CD4-positive, alpha-beta T cell treated with Interleukin-4 for 4 hours (primary cell): ENCODE measurements around the gene NEK4.
"Not testable (repeated sequence)": the region's sequence is repeated elsewhere in the genome, so short reads cannot be mapped to it uniquely, and the experiment has no call there.

ENCODE experiments used
- DNase-seq: peaks from one replicate; pipeline ENCODE4 v3.0.0-alpha.2; 2020

NEK4 gene

DNA sequence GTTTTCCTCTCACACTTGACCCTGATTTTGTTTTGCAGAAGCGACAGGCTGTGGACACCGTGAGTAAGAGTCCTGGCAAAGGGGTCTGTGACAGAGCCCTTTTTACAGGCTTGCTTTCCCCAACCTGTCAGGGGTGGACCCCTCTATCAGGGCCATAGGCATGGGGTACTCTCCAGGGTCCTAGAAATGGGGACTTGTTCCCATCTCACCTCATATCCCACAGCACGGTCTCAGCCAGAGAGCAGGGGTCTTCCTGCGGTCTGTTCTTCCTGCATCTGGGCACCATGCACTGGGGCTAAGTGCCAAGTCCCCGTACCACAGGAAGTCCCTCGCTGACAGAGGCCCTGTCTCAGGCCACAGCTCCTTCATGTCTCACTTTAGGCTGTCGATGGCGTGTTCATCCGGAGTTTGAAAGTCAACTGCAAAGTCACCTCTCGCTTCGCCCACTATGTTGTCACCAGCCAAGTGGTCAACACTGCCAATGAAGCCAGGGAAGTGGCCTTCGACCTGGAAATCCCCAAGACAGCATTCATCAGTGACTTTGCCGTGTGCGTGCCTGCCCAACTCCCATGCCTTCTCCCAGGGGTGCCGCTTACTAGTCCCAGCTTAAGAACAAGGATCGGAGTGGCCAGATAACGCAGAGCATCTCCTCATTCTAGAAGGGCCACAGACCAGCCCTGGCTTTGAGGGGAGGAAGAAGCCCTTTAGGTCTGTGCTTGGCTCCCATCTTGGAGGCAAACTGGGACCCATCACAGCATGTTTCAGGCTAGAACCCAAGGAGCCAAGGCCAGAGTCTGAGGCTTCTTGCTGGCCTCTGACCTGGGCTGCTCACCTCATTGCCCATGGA, 7.4 kb upstream of the NEK4 start:
- DNase-seq = no peak

DNA sequence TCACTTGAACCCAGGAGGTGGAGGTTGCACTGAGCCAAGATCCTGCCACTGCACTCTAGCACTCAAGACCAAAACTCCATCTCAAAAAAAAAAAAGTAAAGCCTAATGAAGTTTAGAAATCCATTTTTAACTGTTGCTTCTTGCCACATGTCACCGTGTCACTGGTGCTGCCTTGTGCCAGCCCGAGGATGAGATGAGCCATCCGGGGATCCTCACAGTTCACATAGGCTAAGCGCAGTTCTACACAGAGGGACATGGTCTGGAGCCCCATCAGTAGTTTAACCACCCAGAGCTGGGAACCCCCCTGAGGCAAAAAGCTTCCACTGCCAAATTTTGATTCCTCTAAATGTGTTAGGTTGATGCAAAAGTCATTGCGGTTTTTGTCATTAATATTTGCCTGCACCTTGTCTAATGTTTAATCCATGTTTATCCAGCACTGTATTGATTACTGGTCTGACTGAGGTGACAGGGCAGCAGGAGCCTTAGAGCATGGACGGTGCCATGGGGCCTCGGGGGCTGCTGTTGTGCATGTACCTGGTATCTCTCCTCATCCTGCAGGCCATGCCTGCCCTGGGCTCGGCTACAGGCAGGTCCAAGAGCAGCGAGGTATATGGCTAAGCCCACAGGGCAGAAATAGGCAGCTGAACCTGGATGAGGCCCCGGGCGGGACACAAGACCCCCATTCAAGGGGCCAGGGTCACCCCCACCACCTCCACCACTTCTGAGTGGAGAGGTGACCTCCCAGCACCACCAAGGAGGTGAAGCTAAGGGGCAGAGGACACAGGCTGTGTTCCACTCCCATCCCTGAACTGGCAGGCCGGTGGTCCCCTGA, 6.6 kb upstream of the NEK4 start, which contains the start of gene ITIH1:
Gene ITIH1, plus strand, starts transcription at position 473 of the 832 bp plus-strand sequence. Its CDS starts 17 bp downstream, at position 490.
- no peak for DNase-seq

DNA sequence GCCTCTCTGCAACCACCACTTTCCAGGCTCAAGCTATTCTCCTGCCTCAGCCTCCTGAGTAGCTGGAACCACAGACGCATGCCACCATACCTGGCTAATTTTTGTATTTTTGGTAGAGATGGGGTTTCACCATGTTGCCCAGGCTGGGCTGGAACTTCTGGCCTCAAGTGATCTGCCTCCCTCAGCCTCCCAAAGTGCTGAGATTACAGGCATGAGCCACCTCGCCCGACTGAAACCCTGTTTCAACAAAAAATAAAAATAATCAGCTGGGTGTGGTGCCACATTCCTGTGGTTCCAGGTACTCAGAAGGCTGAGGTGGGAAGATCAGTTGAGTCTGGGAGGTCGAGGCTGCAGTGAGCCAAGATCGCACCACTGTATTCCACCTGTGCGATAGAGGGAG, 5.7 kb upstream of the NEK4 start:
- DNase-seq = not testable (repeated sequence)

DNA sequence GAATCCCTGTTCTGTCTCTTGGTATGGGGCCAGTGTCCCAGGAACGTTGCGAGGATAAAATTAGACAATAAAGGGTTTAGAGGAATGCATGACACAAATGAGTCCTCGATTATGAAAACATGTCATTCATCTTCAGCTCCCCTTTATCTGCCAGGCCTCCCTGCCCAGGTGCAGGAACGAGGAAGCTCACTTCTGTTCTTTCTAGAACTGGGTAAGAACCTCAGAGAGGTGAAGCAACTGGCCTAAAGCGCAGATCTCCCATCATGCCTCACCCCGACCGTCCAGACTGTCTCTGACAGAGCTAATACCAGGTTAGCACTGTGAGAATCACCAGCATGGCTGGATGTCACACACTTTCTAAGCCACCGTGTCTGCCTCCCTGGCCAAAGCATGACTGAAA, 5.1 kb upstream of the NEK4 start:
- no peak for DNase-seq

DNA sequence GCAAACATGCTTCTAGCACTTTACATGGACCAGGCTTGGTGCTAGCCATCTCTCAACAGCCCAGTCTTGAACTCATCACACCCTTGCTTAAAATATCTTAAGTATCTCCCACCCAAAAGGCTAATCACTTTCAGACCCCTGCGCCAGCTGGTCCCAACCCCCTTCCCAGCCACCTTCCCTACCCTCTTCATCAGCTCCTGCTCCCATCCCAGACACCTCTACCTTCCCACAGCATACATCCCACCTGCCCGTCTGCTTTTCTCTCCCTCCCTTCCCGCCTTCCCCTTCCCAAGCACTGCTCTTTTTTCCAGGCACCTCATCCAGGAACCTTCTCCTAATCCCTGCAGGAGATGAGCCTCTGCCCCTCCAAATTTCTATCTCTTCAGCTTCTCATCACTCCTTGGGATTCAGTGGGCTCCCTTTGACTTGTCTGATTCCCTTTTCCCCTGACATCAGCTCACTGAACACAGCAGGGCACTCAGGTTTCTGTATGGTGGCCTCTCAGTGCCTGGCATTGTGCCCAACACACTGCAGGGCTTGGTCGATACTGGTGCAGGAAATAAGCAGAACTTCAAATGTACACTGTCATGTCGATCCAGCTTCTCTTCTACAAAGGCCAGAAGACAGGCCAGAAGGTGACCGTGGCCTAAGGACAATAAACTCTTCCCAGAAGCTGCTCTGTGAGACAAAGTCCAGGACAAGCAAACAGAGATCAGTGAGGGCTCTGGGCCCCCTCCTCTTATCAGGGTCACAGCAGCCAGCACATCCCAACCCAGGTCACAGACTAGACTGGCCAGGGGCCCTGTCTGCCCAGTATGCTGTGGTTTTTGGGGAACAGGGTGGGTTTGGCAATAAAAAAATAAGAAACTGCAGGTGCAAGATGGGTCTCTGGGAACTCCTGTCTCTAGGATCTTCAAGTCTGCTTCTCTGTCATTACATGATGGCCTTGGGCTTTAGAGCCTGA, 4.4 kb upstream of the NEK4 start:
- DNase-seq = no peak

DNA sequence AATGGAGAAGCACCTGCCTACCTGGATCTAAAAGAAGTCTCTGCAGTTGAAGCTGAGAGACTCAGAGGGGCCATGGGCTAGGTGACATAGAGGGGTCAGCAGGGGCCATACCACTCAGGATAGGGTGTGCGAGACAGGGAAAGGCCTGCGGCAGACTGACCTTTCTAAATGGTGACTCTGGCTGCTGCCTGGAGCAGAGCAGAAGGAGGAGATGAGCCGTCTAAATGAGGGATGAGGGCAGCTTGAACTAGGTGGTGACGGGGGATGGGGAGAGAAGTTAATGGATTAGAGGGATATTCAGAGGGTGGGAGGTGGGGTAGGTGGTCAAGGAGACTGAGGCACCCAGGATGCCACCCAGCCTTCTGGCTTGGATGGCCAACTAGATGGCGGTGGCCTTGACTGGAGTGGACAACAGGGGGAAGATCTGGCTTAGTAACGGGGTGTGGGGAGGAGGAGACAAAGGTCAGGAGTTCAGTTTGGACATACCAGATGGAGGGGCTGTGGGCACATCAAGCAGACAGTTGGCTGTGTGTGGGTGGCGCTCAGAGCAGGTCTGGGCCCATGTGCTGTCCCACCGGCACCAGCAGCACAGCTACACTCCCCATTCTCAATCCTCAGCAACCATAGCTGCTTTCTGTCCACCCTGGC, 3.5 kb upstream of the NEK4 start:
- no peak for DNase-seq

DNA sequence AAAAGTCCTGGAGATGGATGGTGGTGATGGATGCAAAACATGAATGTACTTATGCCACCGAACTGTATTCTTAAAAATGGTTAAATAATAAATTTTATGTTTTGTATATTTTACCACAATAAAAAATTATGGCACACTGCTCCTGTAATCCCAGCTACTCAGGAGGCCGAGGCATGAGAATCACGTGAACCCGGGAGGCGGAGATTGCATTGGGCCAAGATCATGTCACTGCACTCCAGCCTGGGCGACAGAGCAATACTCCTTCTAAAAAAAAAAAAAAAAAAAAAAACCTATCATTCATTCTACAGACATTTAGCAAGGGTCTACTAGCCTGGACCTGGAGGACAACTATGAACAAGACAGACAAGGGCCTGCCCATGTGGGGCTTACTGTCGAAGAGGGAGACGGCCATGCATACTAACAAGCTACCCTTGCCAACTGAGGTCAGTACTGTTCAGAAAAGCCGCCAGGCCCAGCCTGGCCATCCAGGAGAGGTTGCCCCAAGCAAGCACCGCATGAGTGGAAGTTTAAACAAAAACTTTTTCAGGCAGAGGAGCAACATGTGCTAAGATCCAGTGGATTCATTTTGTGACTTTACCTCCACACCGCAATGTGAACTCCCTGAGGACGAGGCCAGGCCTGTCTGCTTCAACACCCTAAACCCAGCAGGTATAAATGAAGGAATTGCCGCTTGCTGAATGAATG, 2.8 kb upstream of the NEK4 start:
- DNase-seq = no peak

DNA sequence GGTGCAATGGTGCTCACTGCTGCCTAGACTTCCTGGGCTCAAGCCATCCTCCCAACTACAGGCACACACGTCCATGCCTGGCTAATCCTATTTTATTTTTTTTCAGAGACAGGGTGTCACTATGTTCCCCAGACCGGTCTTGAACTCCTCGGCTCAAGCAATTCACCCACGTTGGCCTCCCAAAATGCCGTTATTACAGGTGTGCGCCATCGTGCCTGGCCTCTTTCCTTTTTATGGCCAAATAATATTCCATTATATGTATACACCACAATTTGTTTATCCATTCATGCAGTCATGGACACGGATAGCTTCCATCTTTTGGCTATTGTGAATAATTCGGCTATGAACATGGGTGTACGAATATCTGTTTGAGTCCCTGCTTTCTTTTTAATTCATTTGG, 962 bp upstream of the NEK4 start:
- no peak for DNase-seq

DNA sequence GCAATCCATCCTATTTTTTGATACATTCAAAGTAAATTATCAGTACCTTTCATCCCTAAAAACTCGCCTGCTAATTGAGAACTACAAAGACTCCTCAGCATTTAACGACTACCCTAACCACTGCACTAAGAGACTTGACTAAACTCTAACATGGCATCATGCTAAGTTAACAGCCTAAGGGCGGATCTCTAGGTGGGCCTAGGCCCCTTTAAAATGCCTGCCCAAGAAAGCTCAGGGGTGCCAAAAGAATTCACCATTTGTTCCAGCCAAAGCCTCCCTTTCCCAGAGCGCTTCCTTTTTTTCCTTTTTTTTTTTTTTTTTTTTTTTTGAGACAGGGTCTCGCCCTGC, 568 bp upstream of the NEK4 start:
- no peak for DNase-seq

DNA sequence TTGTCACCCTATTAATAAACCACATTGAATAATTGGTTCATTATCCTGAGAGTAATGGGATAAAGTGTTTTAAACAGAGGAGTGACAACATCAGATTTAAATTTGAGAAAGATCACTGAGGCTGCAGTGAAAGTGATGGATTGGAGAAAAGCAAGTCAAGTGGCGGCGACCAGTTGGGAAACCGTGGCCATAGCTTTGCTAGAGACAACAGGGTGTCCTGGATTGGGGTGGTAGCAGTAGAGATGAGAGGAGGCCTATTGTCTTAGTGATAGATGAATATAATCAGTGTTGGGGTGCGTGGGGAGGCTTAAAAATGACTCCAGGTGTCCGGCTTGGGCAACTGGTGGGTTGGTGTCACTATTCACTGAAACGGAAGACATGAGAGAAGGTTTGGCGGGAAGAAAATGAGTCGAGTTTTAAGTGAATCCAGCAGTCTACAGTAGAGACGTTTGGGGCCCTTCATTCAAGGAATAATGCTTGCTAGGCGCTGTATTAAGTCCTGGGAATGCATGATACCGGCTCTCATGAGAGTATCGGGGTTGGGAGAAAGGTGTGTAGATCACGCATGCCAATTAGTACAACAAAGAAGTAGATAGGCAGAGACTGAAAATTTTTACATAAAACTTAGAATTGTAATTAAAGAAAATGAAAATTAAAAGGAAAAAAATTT, 819 bp downstream of the NEK4 start:
- DNase-seq = no peak

DNA sequence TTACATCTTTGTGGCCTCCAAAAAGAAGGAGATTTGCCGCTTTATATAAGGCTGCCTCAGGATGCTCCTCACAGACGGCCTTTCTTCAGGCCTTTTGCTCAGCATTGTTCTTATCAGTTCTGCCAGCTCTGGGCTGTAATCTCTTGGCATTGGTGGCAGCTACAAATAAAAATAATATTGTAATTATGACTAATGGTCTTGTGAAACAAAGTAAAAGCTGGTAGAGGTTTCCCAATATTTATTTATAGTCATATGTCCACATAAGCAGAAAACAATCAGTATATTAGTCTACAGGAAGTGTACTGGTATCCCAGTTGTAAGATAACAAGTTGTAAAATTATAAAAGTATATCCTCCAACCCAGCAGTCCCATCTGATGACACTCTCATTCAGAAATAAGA, 7.3 kb downstream of the NEK4 start:
- no peak for DNase-seq

DNA sequence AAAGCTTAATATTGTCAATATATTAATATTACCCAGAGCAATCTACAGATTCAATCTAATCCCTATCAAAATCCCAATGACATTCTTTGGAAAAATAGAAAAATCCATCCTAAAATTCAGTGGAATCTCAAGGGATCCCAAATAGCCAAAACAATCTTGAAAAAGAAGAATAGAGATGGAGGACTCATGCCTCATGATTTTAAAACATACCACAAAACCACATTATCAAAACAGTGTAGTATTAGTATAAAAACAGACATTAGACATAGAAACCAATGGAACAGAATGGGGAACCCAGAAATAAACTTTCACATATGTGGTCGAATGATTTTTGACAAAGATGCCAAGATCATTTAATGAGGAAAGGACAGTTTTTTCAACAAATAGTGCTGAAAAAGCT, 14.6 kb downstream of the NEK4 start:
- DNase-seq = no peak

DNA sequence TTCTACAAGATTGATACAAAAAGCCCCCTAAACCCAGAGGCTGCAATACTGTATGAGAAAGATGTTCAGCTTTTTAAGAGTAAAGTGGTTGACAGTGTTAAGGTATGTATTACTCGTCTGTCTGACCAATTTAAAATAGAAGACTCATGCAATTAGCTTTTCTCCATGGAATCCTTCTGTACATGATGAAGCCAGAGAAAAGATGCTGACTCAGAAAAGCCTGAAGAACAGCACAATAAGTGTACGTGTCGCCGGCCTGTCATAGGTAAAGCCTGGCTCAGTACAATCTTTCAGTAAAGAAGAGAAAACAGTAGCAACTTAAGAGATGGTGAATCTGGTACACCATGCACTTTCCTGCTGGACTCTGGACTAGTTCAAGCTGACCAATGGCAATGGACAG, 16.4 kb downstream of the NEK4 start:
- no peak for DNase-seq

DNA sequence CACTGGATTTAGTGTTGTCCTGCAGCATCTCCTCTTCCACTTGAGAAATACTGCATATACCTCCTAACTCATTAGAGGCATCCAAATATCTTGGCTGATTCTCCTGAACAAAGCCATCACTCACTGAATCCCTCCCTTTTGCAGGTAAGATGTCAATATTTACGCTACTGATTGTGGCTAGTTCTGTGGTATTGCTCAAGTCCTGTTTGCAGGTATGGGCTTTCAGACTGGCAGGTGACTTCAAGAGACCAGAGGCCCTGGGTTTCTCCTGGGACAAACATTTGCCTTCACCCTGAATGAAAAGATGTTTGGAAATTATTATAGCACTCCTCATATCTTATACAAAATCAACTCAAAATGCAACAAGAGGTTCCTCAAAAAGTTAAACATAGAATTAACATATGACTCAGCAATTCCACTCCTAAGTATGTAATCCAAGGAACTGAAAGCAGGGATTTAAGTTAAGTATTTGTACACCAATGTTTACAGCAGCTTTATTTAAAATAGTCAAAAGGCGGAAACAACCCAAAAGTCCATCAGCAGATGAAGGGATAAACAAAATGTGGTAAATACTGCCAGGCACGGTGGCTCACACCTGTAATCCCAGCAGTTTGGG, 18.6 kb downstream of the NEK4 start:
- DNase-seq = no peak

DNA sequence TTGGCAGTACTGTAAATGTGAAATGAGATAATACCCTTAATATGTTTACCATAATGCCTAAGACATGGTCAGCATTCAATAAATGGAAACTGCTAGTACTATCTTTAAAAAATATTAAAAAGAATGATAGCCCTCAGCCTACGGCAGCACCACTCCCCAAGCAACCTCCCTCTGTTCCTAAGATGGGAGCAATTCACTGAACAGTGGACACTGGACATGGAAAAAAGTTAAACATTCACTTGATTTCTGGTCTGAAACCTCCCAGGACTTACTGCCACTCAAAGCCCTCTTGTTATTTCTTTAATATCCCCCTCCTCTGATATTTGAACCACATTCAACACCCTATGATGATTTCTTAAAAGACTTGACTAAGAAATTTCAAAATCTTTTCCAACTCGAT, 27.0 kb downstream of the NEK4 start:
- DNase-seq = no peak

DNA sequence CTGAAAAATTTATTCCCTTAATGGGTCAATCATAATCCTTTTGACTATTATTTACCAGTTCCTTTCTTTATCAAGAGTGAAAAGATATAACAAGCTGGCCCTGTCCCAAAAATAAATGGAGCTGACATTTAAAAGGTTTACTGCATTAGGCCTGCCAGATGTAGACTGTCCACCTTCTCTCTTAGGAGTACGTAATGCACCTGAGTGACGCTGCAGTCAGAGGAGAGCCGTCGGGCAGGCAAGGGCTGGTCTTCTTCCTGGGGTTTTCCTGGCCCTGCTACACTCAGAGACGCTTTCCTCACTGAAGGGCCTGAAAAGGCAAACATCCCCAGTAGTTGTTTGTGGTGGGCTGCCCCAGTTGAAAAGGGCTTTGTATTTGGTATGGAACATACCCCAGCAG, 27.6 kb downstream of the NEK4 start:
- no peak for DNase-seq

DNA sequence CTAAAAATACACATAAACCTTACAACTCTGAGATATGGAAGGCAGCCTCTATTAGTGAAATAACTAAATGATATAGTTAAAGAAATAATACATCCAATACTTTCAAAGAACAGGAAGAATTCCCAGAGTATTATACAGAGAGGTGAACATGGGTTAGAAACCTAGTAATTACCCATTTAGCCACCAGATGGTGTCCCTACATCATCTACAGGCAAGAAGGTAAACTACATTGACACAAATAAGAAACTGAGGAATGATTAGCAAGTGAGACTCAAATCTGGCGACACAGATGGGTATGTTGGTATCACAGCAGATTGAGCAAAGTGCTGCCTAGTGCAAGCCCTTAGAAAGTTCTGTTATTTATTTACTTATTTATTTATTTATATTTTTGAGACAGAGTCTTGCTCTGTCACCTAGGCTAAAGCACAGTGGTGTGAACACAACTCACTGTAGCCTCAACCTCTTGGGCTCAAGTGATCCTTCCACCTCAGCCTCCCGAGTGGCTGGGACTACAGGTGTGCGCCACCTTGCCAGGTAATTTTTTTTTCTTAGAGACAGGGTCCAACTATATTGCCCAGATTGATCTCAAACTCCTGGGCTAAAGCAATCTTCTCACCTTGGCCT, 28.2 kb downstream of the NEK4 start:
- peak; percentile 18 for DNase-seq

DNA sequence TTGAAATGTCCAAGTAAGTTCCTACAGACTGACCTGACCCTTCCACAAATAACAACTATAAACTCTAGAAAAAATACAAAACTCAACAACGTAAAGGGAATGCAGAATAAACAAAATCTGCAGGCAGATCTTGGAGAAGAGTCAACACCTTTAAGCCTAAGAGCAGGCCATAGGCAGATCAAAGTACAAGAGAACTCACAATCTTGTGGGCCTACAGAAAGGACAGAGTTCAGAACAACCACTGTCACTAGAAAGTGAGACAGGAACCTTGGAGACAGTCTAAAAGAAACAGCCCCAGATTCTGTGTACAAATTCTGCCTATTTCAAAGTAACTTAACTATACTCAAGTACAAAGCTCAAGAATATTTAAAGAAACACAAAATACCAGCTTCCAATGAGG, 31.0 kb downstream of the NEK4 start:
- no peak for DNase-seq

DNA sequence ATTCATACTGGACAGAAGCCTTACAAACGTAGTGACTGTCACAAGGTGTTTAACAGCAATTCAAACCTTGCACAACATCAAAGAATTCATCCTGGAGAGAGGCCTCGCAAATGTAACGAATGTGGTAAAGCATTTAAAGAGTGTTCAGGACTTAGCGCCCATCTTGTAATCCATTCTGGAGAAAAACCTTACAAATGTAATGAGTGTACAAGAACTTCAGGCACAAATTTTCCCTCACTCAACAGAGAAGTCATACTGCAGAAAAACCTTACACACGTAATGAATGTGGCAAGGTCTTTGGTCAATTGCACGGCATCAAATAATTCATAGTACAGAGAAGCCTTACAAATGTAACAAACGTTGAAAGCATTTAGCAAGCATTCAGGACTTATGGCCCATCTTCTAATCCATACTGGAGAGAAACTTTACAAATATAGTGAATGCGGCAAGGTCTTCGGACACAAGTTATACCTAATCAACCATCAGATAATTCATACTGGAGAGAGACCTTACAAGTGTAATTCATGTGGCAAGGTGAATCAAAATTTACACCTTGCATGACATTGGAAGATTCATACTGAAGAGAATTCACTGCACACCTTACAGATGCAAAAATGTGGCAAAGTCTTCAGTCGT, 37.4 kb downstream of the NEK4 start:
- DNase-seq = no peak

DNA sequence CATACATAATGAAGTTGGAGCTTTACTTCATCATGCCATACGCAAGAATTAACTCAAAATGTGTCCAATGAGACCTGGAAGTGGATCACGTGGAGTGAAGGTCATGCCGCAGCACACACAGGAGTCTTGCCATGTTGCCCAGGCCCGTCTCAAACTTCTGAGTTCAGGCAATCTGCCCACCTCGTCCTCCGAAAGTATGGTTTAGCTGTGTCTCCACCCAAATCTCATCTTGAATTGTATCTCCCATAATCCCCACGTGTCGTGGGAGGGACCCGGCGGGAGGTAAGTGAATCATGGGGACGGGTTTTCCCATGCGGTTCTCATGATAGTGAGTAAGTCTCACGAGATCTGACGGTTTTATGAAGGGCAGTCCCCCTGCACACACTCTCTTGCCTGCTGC, 39.1 kb downstream of the NEK4 start:
- no peak for DNase-seq
